Duodenal mucosa (tissue), 2 donors: ENCODE measurements around the gene HNRNPD.
"Not testable (repeated sequence)": the region's sequence is repeated elsewhere in the genome, so short reads cannot be mapped to it uniquely, and the experiment has no call there.

Experiments
- H3K27ac ChIP-seq: one replicate; pipeline ENCODE4 v1.7.0; 2013; ENCODE audit warnings: low read depth, low read length
- H3K27me3 ChIP-seq, 2 donors: one replicate each; pipeline ENCODE4 v1.7.0; 2013; ENCODE audit warnings: low read length in 2 of 2, control low read depth in 1 of 2; ENCODE audit not compliant: insufficient read depth in 2 of 2, control insufficient read depth in 1 of 2
- H3K36me3 ChIP-seq, 2 donors: one replicate each; pipeline ENCODE4 v1.7.0; 2013; ENCODE audit warnings: low read length in 2 of 2, control low read depth in 1 of 2; ENCODE audit not compliant: insufficient read depth in 2 of 2, control insufficient read depth in 1 of 2
- H3K4me1 ChIP-seq, 2 donors: one replicate each; pipeline ENCODE4 v1.7.0; 2013; ENCODE audit warnings: low read length in 2 of 2, control low read depth in 1 of 2; ENCODE audit not compliant: insufficient read depth in 2 of 2, control insufficient read depth in 1 of 2
- H3K4me3 ChIP-seq, 2 donors: one replicate each; pipeline ENCODE4 v1.7.0; 2013; ENCODE audit warnings: low read length in 2 of 2, low read depth in 1 of 2
- H3K9ac ChIP-seq, 2 donors: one replicate each; pipeline ENCODE4 v1.7.0; 2013; ENCODE audit warnings: low read length in 2 of 2, low read depth in 1 of 2
- H3K9me3 ChIP-seq, 2 donors: one replicate each; pipeline ENCODE4 v1.7.0; 2013; ENCODE audit warnings: low read length in 2 of 2, control low read depth in 1 of 2; ENCODE audit not compliant: control insufficient read depth in 1 of 2

Gene HNRNPD

GRCh38 chr4:82303063-82303462 lies 70.7 kb downstream of the HNRNPD start:
- H3K9me3 ChIP-seq, H3K27ac ChIP-seq, H3K4me1 ChIP-seq, H3K4me3 ChIP-seq, H3K27me3 ChIP-seq, H3K36me3 ChIP-seq, H3K9ac ChIP-seq: not testable (repeated sequence)
